ENCODE data around the gene LIPE. TPM values are rescaled to one million over a fixed set of nuclear protein-coding genes. Genes with fewer than 3 reads are reported as not detected.
A peak's percentile ranks its signal among the peaks of the same experiment; 100 is the strongest.

LIPE gene
- total and polyA plus RNA-seq, 12 donors, result 39.4 to 109 (median 55.0) TPM

GRCh38 chr19:42363614-42364346 lies 63.4 kb downstream of the LIPE start:
- no peak overlapping the region for H3K4me3 ChIP-seq
- no peak for DNase-seq
- intact Hi-C loops (cut with DNase I), result loop anchor here in 1 of 10 donors (1.0 kb wide), 1 partner anchor 18 kb away; no protein-coding TSS in a partner anchor
- no peaks in the 10 kb centered on the region for H3K27me3 ChIP-seq
- H3K4me1 ChIP-seq, result peaks cover 0 to 35% (median 13%) of the 10 kb centered on the region in 9 donors
- WGBS, 2 donors, result 87 to 89% methylated on average over 17 of the region's 17 CpGs
- TF ChIP-seq CTCF (IDR thresholded peaks at IDR 0.05), result no peak
- H3K9me3 ChIP-seq, result peaks cover 0 to 16% (median 4%) of the 10 kb centered on the region in 11 donors
- ATAC-seq, result no peak
- H3K36me3 ChIP-seq, result peaks cover 0 to 59% (median 18%) of the 10 kb centered on the region in 9 donors
- peak overlapping the region in 1 of 10 donors; percentile 52 for H3K27ac ChIP-seq

- no peaks in the 10 kb centered on the region for H3K27me3 ChIP-seq
- WGBS, 2 donors, result 91 to 94% methylated on average over 12 to 13 of the region's 13 CpGs
- peaks cover 0 to 65% (median 18%) of the 10 kb centered on the region in 9 donors for H3K36me3 ChIP-seq
- H3K9me3 ChIP-seq, result peaks cover 0 to 16% (median 4%) of the 10 kb centered on the region in 11 donors
- no peak overlapping the region for H3K27ac ChIP-seq
- peaks cover 0 to 35% (median 13%) of the 10 kb centered on the region in 9 donors for H3K4me1 ChIP-seq
- TF ChIP-seq CTCF (IDR thresholded peaks at IDR 0.05), result no peak
- DNase-seq, result no peak
- intact Hi-C loops (cut with DNase I), result no loop called here
- no peak overlapping the region for H3K4me3 ChIP-seq
- ATAC-seq, result no peak
These were observed 64.2 kb downstream of the LIPE start for GRCh38 chr19:42362891-42363440.

GRCh38 chr19:42362342-42362741 lies 64.8 kb downstream of the LIPE start:
- Histone ChIP-seq H3K9me3 (peaks cover 0 to 16% (median 4%) of the 10 kb centered on the region in 11 donors), H3K27ac (no peak overlapping the region), H3K4me3 (no peak overlapping the region), H3K36me3 (peaks cover 0 to 71% (median 18%) of the 10 kb centered on the region in 9 donors), H3K4me1 (peaks cover 0 to 31% (median 13%) of the 10 kb centered on the region in 9 donors), H3K27me3 (no peaks in the 10 kb centered on the region)
- ATAC-seq (no peak), DNase-seq (no peak)
- intact Hi-C loops (cut with DNase I), result no loop called here
- 95 to 97% methylated on average over 14 of the region's 14 CpGs for WGBS, 2 donors
- no peak for TF ChIP-seq CTCF (IDR thresholded peaks at IDR 0.05)

GRCh38 chr19:42361545-42361910 lies 65.7 kb downstream of the LIPE start:
- Histone ChIP-seq H3K4me3 (no peak overlapping the region), H3K4me1 (peaks cover 0 to 22% (median 13%) of the 10 kb centered on the region in 9 donors), H3K27me3 (no peaks in the 10 kb centered on the region), H3K27ac (no peak overlapping the region), H3K9me3 (peaks cover 0 to 16% (median 4%) of the 10 kb centered on the region in 11 donors), H3K36me3 (peaks cover 0 to 79% (median 26%) of the 10 kb centered on the region in 9 donors)
- WGBS, 2 donors, result 92 to 96% methylated on average over 7 of the region's 7 CpGs
- intact Hi-C loops (cut with DNase I), result no loop called here
- ATAC-seq (no peak), DNase-seq (no peak)
- no peak for TF ChIP-seq CTCF (IDR thresholded peaks at IDR 0.05)
